H9 (cell line): ENCODE measurements around the gene PALS2. TPM values are rescaled to one million over a fixed set of nuclear protein-coding genes. Genes with fewer than 3 reads are reported as not detected.

ENCODE experiments used
- DNase-seq: peaks from one replicate; pipeline ENCODE4 v3.0.0-alpha.2; 2017
- H2AFZ ChIP-seq: one replicate; pipeline ENCODE4 v1.6.1; 2013; ENCODE audit warnings: mild to moderate bottlenecking, low read length, control low read depth, moderate library complexity
- H2AK5ac ChIP-seq: 2 replicates; pipeline ENCODE4 v1.6.1; 2013; ENCODE audit warnings: low read length, control low read depth, mixed read lengths; ENCODE audit not compliant: insufficient read length
- H2BK120ac ChIP-seq: one replicate; pipeline ENCODE4 v1.6.1; 2013; ENCODE audit warnings: low read depth, mild to moderate bottlenecking, low read length, control low read depth, inconsistent platforms; ENCODE audit not compliant: poor library complexity, severe bottlenecking
- H2BK12ac ChIP-seq: 2 replicates; pipeline ENCODE4 v1.6.1; 2013; ENCODE audit warnings: low read length, control low read depth, mixed read lengths, low read depth; ENCODE audit not compliant: insufficient read length
- H2BK15ac ChIP-seq: 2 replicates; pipeline ENCODE4 v1.6.1; 2013; ENCODE audit warnings: low read depth, low read length, control low read depth
- H2BK20ac ChIP-seq: one replicate; pipeline ENCODE4 v1.6.1; 2013; ENCODE audit warnings: low read depth, mild to moderate bottlenecking, low read length, control low read depth, inconsistent platforms; ENCODE audit not compliant: poor library complexity, severe bottlenecking
- H2BK5ac ChIP-seq: 2 replicates; pipeline ENCODE4 v1.6.1; 2013; ENCODE audit warnings: low read length, control low read depth, mixed read lengths; ENCODE audit not compliant: insufficient read length
- H3K14ac ChIP-seq: 2 replicates; pipeline ENCODE4 v1.6.1; 2013; ENCODE audit warnings: low read length, control low read depth; ENCODE audit not compliant: insufficient read depth
- H3K18ac ChIP-seq: 2 replicates; pipeline ENCODE4 v1.6.1; 2013; ENCODE audit warnings: low read depth, mild to moderate bottlenecking, mixed read lengths, low read length, control low read depth; ENCODE audit not compliant: insufficient read length
- H3K23ac ChIP-seq: 2 replicates; pipeline ENCODE4 v1.6.1; 2013; ENCODE audit warnings: low read length, control low read depth, mixed read lengths, low read depth; ENCODE audit not compliant: insufficient read length
- H3K23me2 ChIP-seq: 2 replicates; pipeline ENCODE4 v1.6.1; 2013; ENCODE audit warnings: low read depth, mild to moderate bottlenecking, mixed read lengths, low read length, control low read depth; ENCODE audit not compliant: insufficient read length, poor library complexity, severe bottlenecking
- H3K27ac ChIP-seq: 2 replicates; pipeline ENCODE4 v1.5.1; 2013; ENCODE audit warnings: low read length, control low read depth, mixed read lengths, low read depth; ENCODE audit not compliant: insufficient read length
- H3K27me3 ChIP-seq: 2 replicates; pipeline ENCODE4 v1.6.1; 2013; ENCODE audit warnings: low read length, control low read depth, inconsistent platforms; ENCODE audit not compliant: insufficient read depth
- H3K4ac ChIP-seq: 2 replicates; pipeline ENCODE4 v1.6.1; 2013; ENCODE audit warnings: low read depth, mild to moderate bottlenecking, control low read depth, inconsistent platforms, low read length, moderate library complexity
- H3K4me1 ChIP-seq: 2 replicates; pipeline ENCODE4 v1.6.1; 2013; ENCODE audit warnings: low read length, control low read depth, inconsistent platforms; ENCODE audit not compliant: insufficient read depth
- H3K4me2 ChIP-seq: 2 replicates; pipeline ENCODE4 v1.6.1; 2013; ENCODE audit warnings: low read length, control low read depth, mixed read lengths; ENCODE audit not compliant: insufficient read length, insufficient read depth
- H3K56ac ChIP-seq: 2 replicates; pipeline ENCODE4 v1.6.1; 2013; ENCODE audit warnings: low read depth, mild to moderate bottlenecking, mixed read lengths, low read length, control low read depth; ENCODE audit not compliant: insufficient read length
- H3K79me1 ChIP-seq: 2 replicates; pipeline ENCODE4 v1.6.1; 2013; ENCODE audit warnings: low read depth, mild to moderate bottlenecking, moderate library complexity, low read length, control low read depth, inconsistent platforms; ENCODE audit not compliant: insufficient read depth, poor library complexity, severe bottlenecking
- H3K79me2 ChIP-seq: 2 replicates; pipeline ENCODE4 v1.6.1; 2013; ENCODE audit warnings: low read length, control low read depth, inconsistent platforms; ENCODE audit not compliant: insufficient read depth
- H3K9ac ChIP-seq: 2 replicates; pipeline ENCODE4 v1.6.1; 2013; ENCODE audit warnings: low read length, control low read depth, mixed read lengths; ENCODE audit not compliant: insufficient read length; ENCODE audit errors: extremely low read depth
- H3K9me3 ChIP-seq: one replicate; pipeline ENCODE4 v1.6.1; 2013; ENCODE audit warnings: low read depth, low read length, inconsistent platforms; ENCODE audit not compliant: control insufficient read depth
- H3T11ph ChIP-seq: one replicate; pipeline ENCODE4 v1.6.1; 2013; ENCODE audit warnings: mild to moderate bottlenecking, low read length, control low read depth, inconsistent platforms
- H4K20me1 ChIP-seq: one replicate; pipeline ENCODE4 v1.6.1; 2013; ENCODE audit not compliant: control insufficient read depth, insufficient read length, insufficient read depth
- H4K5ac ChIP-seq: 2 replicates; pipeline ENCODE4 v1.6.1; 2013; ENCODE audit warnings: low read depth, mild to moderate bottlenecking, mixed read lengths, low read length, control low read depth; ENCODE audit not compliant: insufficient read length
- H4K8ac ChIP-seq: replicated peaks from 2 replicates; pipeline ENCODE4 v1.6.1; 2013; ENCODE audit warnings: low read length, control low read depth, mixed read lengths, low read depth; ENCODE audit not compliant: insufficient read length
- H4K91ac ChIP-seq: 2 replicates; pipeline ENCODE4 v1.6.1; 2013; ENCODE audit warnings: low read depth, mild to moderate bottlenecking, moderate library complexity, mixed read lengths, low read length, control low read depth; ENCODE audit not compliant: insufficient read length
- H3K27ac Mint-ChIP-seq, 3 experiments: 2 replicates in 2 of 3; 3 replicates in 1 of 3; pipeline ENCODE4 v1.8.0; 2020 to 2021; ENCODE audit warnings: mixed read lengths in 3 of 3, mild to moderate bottlenecking in 1 of 3, moderate library complexity in 1 of 3
- H3K27me3 Mint-ChIP-seq: 2 replicates; pipeline ENCODE4 v1.8.0; 2021; ENCODE audit warnings: low read depth, mild to moderate bottlenecking, moderate library complexity, mixed read lengths
- H3K36me3 Mint-ChIP-seq, 3 experiments: 2 replicates in 2 of 3; 3 replicates in 1 of 3; pipeline ENCODE4 v1.8.0; 2020 to 2021; ENCODE audit warnings: low read depth in 3 of 3, mixed read lengths in 3 of 3; ENCODE audit not compliant: insufficient read depth in 1 of 3
- H3K4me1 Mint-ChIP-seq, 2 experiments: 2 replicates each; pipeline ENCODE4 v1.8.0; 2020; ENCODE audit warnings: mixed read lengths in 2 of 2
- H3K4me3 Mint-ChIP-seq, 2 experiments: 2 replicates in 1 of 2; 3 replicates in 1 of 2; pipeline ENCODE4 v1.8.0; 2020 to 2021; ENCODE audit warnings: mild to moderate bottlenecking in 2 of 2, mixed read lengths in 2 of 2, moderate library complexity in 1 of 2
- H3K9me3 Mint-ChIP-seq, 2 experiments: 2 replicates in 1 of 2; 3 replicates in 1 of 2; pipeline ENCODE4 v1.8.0; 2020; ENCODE audit warnings: mild to moderate bottlenecking in 2 of 2, mixed read lengths in 2 of 2, moderate library complexity in 1 of 2
- WGBS: extraction: QIAGEN DNeasy Blood & Tissue Kit; methylation state at CpG from one replicate; pipeline ENCODE4 v1.1.7; 2013; ENCODE audit warnings: missing lambda C conversion rate, low lambda C conversion rate, mixed read lengths; ENCODE audit not compliant: insufficient read length; ENCODE audit errors: extremely low coverage; 5-methylcytosine and 5-hydroxymethylcytosine counted together
- total RNA-seq: library from RNA; stranded (reverse); gene quantifications from 2 replicates; pipeline ENCODE4 v1.2.1, GENCODE V29; 2021
- TF ChIP-seq, protein P1 (sequence below): fragments of 200-600 bp; sonication (generic); conservative IDR thresholded peaks from 3 replicates; pipeline ENCODE4 v1.8.0; 2021; ENCODE audit warnings: antibody characterized with exemption, mild to moderate bottlenecking

Gene PALS2
- total RNA-seq, 1 experiment from 2014 or later: 63.1 TPM

DNA sequence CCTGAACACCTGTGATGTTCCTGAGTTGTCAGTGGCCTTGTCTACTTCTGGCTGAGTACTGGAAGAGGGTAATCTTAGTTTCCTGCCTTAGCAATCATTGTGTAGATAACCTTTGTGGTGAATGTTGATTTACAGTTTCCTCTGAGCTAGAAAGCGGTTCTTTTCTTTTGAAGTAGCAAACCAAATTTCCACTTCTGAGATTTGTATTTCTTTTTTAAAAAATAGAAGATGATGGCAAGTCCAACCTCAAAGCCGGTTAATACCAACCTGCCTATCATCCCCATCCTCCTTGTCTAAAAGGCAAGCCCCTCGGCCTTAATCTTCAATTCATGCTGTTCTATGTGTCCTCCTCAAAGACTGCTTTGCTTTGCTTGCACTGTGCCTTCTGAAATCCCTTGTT lies 12.5 kb upstream of the PALS2 start:
- H2BK120ac ChIP-seq: no peak overlapping the region
- no peak overlapping the region for H3K18ac ChIP-seq
- no peak overlapping the region for H3K4ac ChIP-seq
- TF ChIP-seq, protein P1, sequence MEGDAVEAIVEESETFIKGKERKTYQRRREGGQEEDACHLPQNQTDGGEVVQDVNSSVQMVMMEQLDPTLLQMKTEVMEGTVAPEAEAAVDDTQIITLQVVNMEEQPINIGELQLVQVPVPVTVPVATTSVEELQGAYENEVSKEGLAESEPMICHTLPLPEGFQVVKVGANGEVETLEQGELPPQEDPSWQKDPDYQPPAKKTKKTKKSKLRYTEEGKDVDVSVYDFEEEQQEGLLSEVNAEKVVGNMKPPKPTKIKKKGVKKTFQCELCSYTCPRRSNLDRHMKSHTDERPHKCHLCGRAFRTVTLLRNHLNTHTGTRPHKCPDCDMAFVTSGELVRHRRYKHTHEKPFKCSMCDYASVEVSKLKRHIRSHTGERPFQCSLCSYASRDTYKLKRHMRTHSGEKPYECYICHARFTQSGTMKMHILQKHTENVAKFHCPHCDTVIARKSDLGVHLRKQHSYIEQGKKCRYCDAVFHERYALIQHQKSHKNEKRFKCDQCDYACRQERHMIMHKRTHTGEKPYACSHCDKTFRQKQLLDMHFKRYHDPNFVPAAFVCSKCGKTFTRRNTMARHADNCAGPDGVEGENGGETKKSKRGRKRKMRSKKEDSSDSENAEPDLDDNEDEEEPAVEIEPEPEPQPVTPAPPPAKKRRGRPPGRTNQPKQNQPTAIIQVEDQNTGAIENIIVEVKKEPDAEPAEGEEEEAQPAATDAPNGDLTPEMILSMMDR: no peak
- H3K4me1 ChIP-seq: no peaks in the 10 kb centered on the region
- no peak overlapping the region for H3T11ph ChIP-seq
- no peak overlapping the region for H3K4me3 Mint-ChIP-seq
- H3K27ac ChIP-seq: no peak overlapping the region
- H3K9ac ChIP-seq: no peak overlapping the region
- H2BK5ac ChIP-seq: no peak overlapping the region
- H2AFZ ChIP-seq: no peak overlapping the region
- no peak for DNase-seq
- no peak overlapping the region for H2AK5ac ChIP-seq
- no peak overlapping the region for H2BK12ac ChIP-seq
- H3K23ac ChIP-seq: no peak overlapping the region
- no peaks in the 10 kb centered on the region for H3K9me3 Mint-ChIP-seq
- H3K4me1 Mint-ChIP-seq: no peaks in the 10 kb centered on the region
- H4K8ac ChIP-seq: no peak overlapping the region
- no peak overlapping the region for H3K56ac ChIP-seq
- no peaks in the 10 kb centered on the region for H3K9me3 ChIP-seq
- no peak overlapping the region for H3K27ac Mint-ChIP-seq
- no peaks in the 10 kb centered on the region for H3K27me3 Mint-ChIP-seq
- H3K79me1 ChIP-seq: no peaks in the 10 kb centered on the region
- H3K79me2 ChIP-seq: no peaks in the 10 kb centered on the region
- H3K23me2 ChIP-seq: no peaks in the 10 kb centered on the region
- no peaks in the 10 kb centered on the region for H3K27me3 ChIP-seq
- no peak overlapping the region for H3K4me2 ChIP-seq
- no peak overlapping the region for H4K91ac ChIP-seq
- no peak overlapping the region for H2BK20ac ChIP-seq
- no CpG with 5 or more reads among the region's 3 CpGs for WGBS
- no peak overlapping the region for H3K14ac ChIP-seq
- H2BK15ac ChIP-seq: no peak overlapping the region
- no peaks in the 10 kb centered on the region for H3K36me3 Mint-ChIP-seq
- H4K20me1 ChIP-seq: no peaks in the 10 kb centered on the region
- no peak overlapping the region for H4K5ac ChIP-seq
